ENCODE data around the gene AOPEP.

AOPEP gene

DNA sequence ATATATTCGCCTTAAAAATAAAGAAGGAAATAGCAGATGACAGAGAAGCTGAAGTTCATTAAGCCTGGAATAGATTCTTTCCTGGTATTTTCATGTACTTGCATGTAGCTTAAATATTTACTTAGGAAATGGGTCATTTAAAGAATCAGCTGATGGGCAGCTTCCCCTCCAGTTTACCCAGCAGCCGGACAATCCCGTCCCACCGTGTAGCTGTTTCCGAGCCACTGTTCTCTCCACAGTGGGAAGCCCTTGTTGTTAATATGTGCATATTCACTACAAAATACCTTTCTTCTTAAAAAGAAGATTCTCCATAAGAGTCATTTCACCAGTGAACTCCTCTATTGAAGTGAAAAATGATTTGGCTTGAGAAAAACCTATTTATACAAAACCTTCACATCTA lies 404.0 kb downstream of the AOPEP start:
- no peak for DNase-seq

DNA sequence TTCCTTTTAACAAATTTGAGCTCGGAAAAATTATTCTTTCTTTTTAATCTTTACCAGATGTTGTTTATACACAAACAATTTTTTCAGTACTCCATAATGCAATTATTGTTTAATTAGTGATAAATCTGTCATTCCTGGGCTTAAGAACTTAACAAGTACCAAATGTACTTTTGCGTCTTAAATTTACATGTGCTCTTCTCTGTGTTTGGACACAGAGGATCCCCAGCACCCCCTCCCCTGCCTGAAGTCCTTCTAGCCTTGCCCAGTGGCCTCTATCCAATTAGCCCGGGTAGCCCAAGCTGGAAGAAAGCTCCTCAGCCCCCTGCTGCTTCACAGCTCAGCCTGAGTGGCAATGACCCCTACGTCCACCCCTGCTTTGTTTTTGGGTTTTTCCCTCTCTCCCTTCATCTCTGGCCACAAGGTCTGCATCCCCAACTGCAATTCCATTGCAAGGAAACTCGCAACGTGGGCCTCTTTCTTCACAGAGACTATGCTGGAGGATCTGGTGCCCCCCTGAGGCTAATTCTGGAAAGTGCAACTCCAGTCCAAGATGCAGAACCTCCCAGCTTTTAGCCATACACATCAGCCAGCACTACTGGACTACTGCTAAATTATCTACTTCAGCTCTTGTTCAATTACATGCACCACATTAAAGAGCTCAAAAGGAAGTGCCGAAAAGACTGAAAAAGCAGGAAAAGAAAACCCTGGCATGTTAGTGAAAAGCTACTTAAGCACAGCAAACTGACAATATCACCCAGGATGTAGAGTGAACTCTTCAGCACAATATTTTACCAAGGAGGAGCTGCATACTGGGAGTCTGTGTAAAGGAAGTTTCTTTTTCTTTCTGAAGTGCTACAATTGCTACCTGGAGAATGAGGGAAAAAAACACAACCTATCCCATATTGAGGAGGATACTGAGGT lies 404.8 kb downstream of the AOPEP start:
- peak; percentile 69 for DNase-seq

DNA sequence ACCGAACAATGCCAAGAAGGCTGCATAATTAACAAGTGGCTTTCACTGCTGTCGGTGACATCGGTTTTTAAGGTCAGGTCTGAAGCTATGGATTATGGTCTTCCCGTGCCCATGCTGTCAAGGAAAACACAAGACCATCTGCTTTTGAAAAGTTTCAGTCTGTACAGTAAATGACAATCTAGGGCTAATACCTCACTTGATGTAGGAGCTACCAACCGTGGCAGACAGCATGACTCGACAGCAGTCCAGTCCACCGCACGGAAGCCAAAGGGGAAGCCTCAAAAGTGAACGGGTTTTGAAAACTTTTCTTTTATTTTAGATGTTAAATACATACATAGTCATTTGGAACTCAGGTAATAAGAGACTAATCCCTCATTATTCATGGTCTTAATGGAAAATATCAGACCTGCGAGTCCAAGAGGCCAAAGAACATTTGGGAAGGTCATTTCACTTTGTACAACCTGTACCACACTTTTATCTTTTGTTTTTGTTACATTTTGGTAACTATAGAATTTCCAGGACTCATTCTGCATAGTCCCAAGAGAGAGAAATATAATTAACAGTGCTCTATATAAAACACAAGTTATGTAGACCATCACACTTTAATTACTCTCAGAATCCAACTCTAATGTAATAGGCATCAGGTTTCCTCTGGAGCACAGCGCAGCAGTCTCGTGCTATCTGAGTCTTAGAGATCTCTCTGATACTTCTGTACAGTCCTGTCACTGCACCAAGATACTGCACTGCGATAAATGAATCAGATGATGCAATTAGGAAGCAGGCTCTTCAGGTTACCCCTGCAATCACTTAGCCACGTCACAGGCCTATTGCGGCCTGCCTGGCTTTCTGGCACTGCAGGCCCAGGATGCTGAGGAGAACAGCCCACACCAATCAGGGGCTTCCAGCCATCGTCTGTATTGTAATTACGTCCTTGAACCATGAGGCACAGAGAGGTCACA lies 406.1 kb downstream of the AOPEP start:
- DNase-seq, result peak; percentile 27

DNA sequence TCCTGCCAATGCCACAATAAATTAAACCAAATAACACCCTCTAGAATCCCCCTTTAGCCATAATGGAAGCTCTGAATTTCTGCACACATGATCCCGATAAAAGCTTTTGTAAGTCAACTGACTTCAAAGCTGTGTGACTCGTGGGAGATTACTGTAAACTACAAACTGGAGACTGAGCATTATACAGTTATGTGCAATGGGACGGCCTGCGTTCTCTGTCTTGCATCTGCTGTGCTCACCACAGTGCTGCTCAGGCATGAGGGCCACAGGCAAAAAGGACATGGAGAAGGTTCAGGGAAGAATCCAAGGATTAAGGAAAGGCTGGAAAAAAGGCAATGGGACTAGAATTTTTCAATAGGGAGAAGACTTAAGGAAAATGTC lies 406.8 kb downstream of the AOPEP start:
- no peak for DNase-seq

DNA sequence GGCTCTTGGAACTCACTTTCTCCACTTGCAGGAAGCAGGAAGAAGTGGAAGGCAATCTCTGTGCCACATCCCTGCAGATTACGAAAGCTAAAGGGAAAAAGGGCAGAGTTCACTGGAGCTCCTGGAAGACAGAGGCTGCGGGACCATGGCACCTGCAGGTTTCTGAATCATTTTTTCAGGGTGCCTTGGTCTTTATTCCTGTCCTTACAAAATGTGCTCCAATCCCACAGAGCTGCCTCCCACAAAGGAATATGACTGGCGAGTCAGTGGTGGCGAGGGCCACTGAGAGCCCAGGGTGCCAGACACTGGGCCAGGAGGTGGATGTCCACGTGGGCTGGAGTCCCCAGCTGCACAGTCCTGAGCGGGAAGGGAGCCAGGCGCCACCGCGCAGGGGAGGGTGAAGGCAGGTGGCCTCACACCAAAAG lies 408.0 kb downstream of the AOPEP start:
- DNase-seq, result no peak

DNA sequence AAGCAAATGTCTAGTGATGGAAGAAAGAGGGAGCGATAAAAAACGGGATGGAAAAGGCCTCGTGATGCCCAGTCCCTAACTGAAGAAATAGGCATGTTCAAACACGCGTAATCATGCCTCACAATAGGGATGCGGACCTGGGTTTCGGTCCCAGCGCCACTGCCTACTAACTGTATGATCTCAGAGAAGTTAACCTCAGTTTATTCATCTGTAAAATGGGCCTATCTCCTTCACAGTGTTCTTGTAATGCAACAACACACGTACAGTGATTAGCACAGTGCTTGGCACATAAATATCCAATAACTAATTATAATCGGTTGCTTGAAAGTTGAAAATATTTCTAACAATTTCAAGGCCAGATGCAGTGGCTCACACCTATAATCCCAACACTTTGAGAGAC lies 409.3 kb downstream of the AOPEP start:
- DNase-seq, result no peak

Measured in hematopoietic multipotent progenitor cell treated with erythropoietin and hydrocortisone succinate and interleukin-3 and kit ligand, for 4 days (in vitro differentiated cells).